GM12873 (cell line): ENCODE measurements around the gene SIRT7.

Source experiments
- CTCF ChIP-seq: IDR thresholded peaks from 2 replicates; pipeline ENCODE4 v1.5.1; 2012; ENCODE audit warnings: low read depth, mild to moderate bottlenecking, moderate library complexity, low read length, control low read depth; ENCODE audit not compliant: insufficient read depth; ENCODE audit errors: missing control alignments

Gene SIRT7

GRCh38 chr17:81927152-81927652, 9.2 kb upstream of the SIRT7 start:
- no peak for TF ChIP-seq CTCF

GRCh38 chr17:81926451-81927151, 8.6 kb upstream of the SIRT7 start:
- no peak for TF ChIP-seq CTCF

DNA sequence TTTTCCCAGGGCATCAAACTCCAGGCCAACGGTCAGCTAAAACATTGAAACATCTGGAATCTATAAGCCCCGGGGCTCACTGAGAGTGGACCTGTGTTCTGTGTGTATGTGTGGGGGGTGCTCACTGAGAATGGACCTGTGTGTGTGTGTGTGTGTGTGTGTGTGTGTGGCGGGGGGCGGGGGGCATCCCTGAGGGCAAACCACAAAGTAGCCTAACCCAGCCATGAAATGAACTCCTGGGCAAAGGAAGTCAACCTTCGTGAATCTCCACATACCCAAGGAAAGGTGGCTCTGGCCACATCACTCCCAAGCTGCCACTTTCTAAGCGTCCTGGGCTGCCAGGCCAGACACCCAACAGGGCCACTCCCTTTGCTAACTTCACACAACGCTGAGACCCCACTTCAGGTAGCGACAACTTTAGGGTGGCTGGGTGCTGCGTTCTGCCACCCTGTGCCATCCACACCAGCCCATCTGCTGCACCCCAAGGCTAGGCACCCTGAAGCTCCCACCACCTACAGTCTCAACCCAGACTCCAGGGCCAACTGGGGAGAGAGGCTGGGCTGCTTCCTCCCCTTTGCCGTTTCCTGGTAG, 8.0 kb upstream of the SIRT7 start:
- no peak for TF ChIP-seq CTCF

DNA sequence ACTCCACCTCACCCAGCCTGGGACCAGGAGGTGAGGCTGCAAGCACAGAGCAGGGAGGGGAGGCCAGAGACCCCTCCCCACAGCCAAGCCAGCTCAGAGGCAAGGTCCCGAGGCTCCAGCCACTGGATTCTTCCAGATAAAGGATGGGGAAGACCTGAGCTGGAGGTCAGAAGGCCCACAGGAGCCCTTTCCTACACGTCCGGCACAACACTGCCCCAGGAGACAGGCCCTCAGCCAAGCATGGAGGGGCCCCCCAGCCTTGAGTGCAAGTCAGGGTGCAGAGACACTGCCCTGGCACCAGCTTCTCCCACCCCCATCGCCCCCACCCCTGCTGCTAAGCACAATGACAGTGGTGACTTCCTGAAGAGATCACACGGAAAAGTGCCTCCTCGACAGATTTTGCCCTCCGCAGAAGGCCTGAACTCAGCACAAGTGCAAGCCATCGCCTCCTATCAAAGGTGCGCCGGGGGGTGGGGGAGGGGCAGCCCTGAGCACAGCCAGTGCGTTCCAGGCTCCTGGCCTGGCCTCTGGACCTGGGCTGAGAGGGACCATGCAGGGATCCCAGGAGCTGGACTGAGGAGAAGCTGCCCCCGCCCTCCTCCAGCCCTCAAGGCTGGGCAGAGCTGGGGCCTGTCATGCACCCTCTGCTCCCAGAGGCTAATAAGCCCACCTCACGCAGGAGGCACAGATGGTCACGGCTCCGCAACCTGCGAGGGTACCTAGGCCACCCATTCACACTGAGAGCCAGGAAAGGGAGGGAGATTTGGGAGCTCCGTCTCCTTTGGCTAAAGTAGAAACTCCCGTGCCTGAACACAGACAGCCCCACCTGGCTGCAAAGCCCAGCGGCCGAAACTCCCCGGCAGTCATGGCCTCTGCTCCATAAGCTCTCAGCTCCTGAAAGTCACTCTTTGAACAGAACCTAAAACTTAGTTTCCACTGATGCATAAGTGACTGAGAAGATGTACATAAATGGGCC, 6.9 kb upstream of the SIRT7 start:
- no peak for TF ChIP-seq CTCF

- TF ChIP-seq CTCF: no peak
These were observed 5.6 kb upstream of the SIRT7 start for GRCh38 chr17:81923302-81924260.

GRCh38 chr17:81922566-81923301, 4.8 kb upstream of the SIRT7 start:
- TF ChIP-seq CTCF: no peak
